Stimulated activated CD4-positive, alpha-beta T cell treated with anti-CD3 and anti-CD28 coated beads, Interleukin-15, amount 100 ng/mL, for 24 hours (primary cell): ENCODE results near the gene SPDL1.

Source experiments
- DNase-seq: peaks from one replicate; pipeline ENCODE4 v3.0.0-alpha.2; 2020

Gene SPDL1

GRCh38 chr5:169631360-169631759, 47.8 kb downstream of the SPDL1 start:
- no peak for DNase-seq

GRCh38 chr5:169632946-169633345, 49.4 kb downstream of the SPDL1 start:
- no peak for DNase-seq

- no peak for DNase-seq
Observed at GRCh38 chr5:169634606-169635005, 51.0 kb downstream of the SPDL1 start.

GRCh38 chr5:169635936-169636335, 52.4 kb downstream of the SPDL1 start:
- no peak for DNase-seq

- no peak for DNase-seq
Observed at GRCh38 chr5:169636477-169637084, 53.0 kb downstream of the SPDL1 start.

GRCh38 chr5:169637085-169637548, 53.5 kb downstream of the SPDL1 start, which contains the start of gene DOCK2:
Gene DOCK2, plus strand, starts transcription at chr5:169637275. Its CDS starts 52 bp downstream, at chr5:169637327.
- peak; percentile 86 for DNase-seq

GRCh38 chr5:169637549-169638121, 54.1 kb downstream of the SPDL1 start:
- DNase-seq: peak; percentile 83

- no peak for DNase-seq
Observed at GRCh38 chr5:169641253-169641652, 57.7 kb downstream of the SPDL1 start.

GRCh38 chr5:169646856-169647255, 63.3 kb downstream of the SPDL1 start:
- no peak for DNase-seq

GRCh38 chr5:169647566-169647965, 64.0 kb downstream of the SPDL1 start:
- no peak for DNase-seq

GRCh38 chr5:169648725-169649310, 65.2 kb downstream of the SPDL1 start:
- no peak for DNase-seq

GRCh38 chr5:169649486-169649885, 65.9 kb downstream of the SPDL1 start:
- DNase-seq: peak; percentile 44

- DNase-seq: peak; percentile 36
Observed at GRCh38 chr5:169650701-169651331, 67.2 kb downstream of the SPDL1 start.

- DNase-seq: no peak
Observed at GRCh38 chr5:169651526-169651925, 68.0 kb downstream of the SPDL1 start.

GRCh38 chr5:169652057-169652456, 68.5 kb downstream of the SPDL1 start:
- DNase-seq: no peak

- DNase-seq: no peak
Observed at GRCh38 chr5:169653091-169653490, 69.5 kb downstream of the SPDL1 start.
